Gastroesophageal sphincter (tissue), 4 donors: ENCODE data around the gene SDC3. TPM values are rescaled to one million over a fixed set of nuclear protein-coding genes. Genes with fewer than 3 reads are reported as not detected.

Source experiments
- ATAC-seq: fragments of 150-250 bp; one replicate; pipeline ENCODE4 v1.9.1; 2016; ENCODE audit warnings: mild to moderate bottlenecking, moderate library complexity
- H3K27ac ChIP-seq, 4 donors: fragments of 200-600 bp; sonication (generic) in 3 of 4; 1 replicate in 3 of 4; 2 replicates in 1 of 4; pipeline ENCODE4 v1.5.1; 2016 to 2019
- H3K27me3 ChIP-seq: fragments of 200-600 bp; sonication (generic); one replicate; pipeline ENCODE4 v1.5.1; 2019
- H3K36me3 ChIP-seq, 2 donors: fragments of 200-600 bp; sonication (generic); one replicate each; pipeline ENCODE4 v1.5.1; 2019; ENCODE audit warnings: control low read depth in 1 of 2
- H3K4me1 ChIP-seq, 3 donors: fragments of 200-600 bp; sonication (generic); 1 replicate in 2 of 3; 2 replicates in 1 of 3; pipeline ENCODE4 v1.5.1; 2016 to 2019; ENCODE audit warnings: control low read depth in 2 of 3
- H3K4me3 ChIP-seq, 2 donors: fragments of 200-600 bp; sonication (generic); one replicate each; pipeline ENCODE4 v1.5.1; 2019; ENCODE audit warnings: mild to moderate bottlenecking in 1 of 2, moderate library complexity in 1 of 2
- H3K9me3 ChIP-seq, 3 donors: fragments of 200-600 bp; sonication (generic); one replicate each; pipeline ENCODE4 v1.5.1; 2017 to 2019; ENCODE audit warnings: control low read depth in 2 of 3
- EP300 ChIP-seq: sonication (generic); formaldehyde crosslinking; IDR thresholded peaks from one replicate; pipeline ENCODE4 v1.6.1; 2017; ENCODE audit warnings: antibody characterized with exemption, mild to moderate bottlenecking
- POLR2A ChIP-seq, 2 donors: fragments of 450-650 bp; IDR thresholded peaks; one replicate each; pipeline ENCODE4 v1.6.1; 2017; ENCODE audit warnings: antibody characterized with exemption in 2 of 2, mild to moderate bottlenecking in 2 of 2, moderate library complexity in 1 of 2
- POLR2AphosphoS5 ChIP-seq: sonication (generic); formaldehyde crosslinking; IDR thresholded peaks from one replicate; pipeline ENCODE4 v1.6.1; 2017; ENCODE audit warnings: antibody characterized with exemption
- WGBS, 2 donors: methylation state at CpG; one replicate each; pipeline ENCODE4 v1.1.5; 2018; ENCODE audit warnings: low coverage in 1 of 2; 5-methylcytosine and 5-hydroxymethylcytosine counted together
- total RNA-seq, 4 donors: library from RNA; depleted of rRNA; stranded (reverse); fragments of >200 nt; gene quantifications; one replicate each; pipeline ENCODE4 v1.1.0, GENCODE V29; 2016
- TF ChIP-seq, protein P1 (sequence below), 4 experiments: fragments of 200-600 bp in 2 of 4; fragments of 450-650 bp in 2 of 4; sonication (generic) in 1 of 4; IDR thresholded peaks; one replicate each; pipeline ENCODE4 v1.5.1; 2017 to 2019; ENCODE audit warnings: antibody characterized with exemption in 4 of 4, mild to moderate bottlenecking in 2 of 4, moderate library complexity in 2 of 4

The SDC3 gene
- total RNA-seq, 4 donors from 2014 or later, result 45.1 to 112 (median 52.6) TPM

- Histone ChIP-seq H3K4me1 (peaks cover 9 to 95% (median 60%) of the 10 kb centered on the region in 3 donors), H3K4me3 (no peak overlapping the region), H3K9me3 (no peaks in the 10 kb centered on the region), H3K27me3 (no peaks in the 10 kb centered on the region), H3K27ac (peak overlapping the region in 3 of 4 donors; percentile 71 to 93 (median 89)), H3K36me3 (no peaks in the 10 kb centered on the region)
- ATAC-seq, result no peak
- TF ChIP-seq EP300 (no peak), POLR2AphosphoS5 (no peak), POLR2A (IDR thresholded peaks at IDR 0.05) (no peak)
- TF ChIP-seq, protein P1, sequence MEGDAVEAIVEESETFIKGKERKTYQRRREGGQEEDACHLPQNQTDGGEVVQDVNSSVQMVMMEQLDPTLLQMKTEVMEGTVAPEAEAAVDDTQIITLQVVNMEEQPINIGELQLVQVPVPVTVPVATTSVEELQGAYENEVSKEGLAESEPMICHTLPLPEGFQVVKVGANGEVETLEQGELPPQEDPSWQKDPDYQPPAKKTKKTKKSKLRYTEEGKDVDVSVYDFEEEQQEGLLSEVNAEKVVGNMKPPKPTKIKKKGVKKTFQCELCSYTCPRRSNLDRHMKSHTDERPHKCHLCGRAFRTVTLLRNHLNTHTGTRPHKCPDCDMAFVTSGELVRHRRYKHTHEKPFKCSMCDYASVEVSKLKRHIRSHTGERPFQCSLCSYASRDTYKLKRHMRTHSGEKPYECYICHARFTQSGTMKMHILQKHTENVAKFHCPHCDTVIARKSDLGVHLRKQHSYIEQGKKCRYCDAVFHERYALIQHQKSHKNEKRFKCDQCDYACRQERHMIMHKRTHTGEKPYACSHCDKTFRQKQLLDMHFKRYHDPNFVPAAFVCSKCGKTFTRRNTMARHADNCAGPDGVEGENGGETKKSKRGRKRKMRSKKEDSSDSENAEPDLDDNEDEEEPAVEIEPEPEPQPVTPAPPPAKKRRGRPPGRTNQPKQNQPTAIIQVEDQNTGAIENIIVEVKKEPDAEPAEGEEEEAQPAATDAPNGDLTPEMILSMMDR (IDR thresholded peaks at IDR 0.05), result no peak
- WGBS, 2 donors, result 50% methylated on average over 2 of the region's 18 CpGs; no CpG with 5 or more reads in 1 of the 2 donors
Observed at GRCh38 chr1:30883389-30884172, 25.0 kb downstream of the SDC3 start.

DNA sequence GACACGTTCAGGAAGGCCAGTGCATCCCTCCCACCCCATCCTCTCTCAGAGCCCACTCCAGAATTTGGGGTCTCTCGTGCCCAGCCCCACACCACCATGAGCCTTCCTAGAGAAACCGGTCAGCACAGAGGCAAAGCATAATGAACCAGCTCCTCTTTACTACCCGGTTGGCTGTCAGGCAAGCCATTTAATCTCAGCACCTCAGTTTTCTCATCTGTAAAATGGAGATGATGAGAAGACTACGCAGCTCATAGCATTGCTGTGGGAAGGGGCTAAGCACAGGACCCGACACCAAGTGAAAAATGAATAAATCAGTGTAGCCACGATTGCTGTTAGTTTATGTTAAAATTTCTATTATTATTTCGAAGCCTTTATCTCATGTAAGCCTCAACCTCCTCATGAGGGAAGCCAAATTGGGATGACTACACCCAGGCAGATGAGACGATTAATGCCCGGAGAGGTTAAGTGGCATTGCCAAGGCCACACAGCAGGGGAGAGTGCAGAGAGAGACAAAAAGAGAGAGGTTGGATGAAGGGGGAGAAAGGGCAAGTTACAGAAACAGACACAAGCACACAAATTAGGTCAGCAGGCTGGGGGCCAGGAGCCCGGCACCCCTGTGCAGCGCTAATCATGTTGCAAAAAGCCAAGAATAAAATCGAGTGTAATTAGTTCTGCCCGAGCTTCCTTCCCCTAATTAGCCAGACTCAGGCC lies 25.7 kb downstream of the SDC3 start:
- TF ChIP-seq, protein P1 (IDR thresholded peaks at IDR 0.05), result no peak
- TF ChIP-seq EP300 (no peak), POLR2AphosphoS5 (no peak), POLR2A (IDR thresholded peaks at IDR 0.05) (no peak)
- H3K4me3 ChIP-seq, result no peak overlapping the region
- no peaks in the 10 kb centered on the region for H3K27me3 ChIP-seq
- ATAC-seq, result no peak
- 27 to 51% methylated on average over 9 to 12 of the region's 14 CpGs for WGBS, 2 donors
- peaks cover 8 to 95% (median 60%) of the 10 kb centered on the region in 3 donors for H3K4me1 ChIP-seq
- no peaks in the 10 kb centered on the region for H3K9me3 ChIP-seq
- H3K36me3 ChIP-seq, result no peaks in the 10 kb centered on the region
- H3K27ac ChIP-seq, result peak overlapping the region in 3 of 4 donors; percentile 84 to 93 (median 84)

- no peak for ATAC-seq
- peaks cover 0 to 95% (median 57%) of the 10 kb centered on the region in 3 donors for H3K4me1 ChIP-seq
Observed at GRCh38 chr1:30881319-30882181, 27.0 kb downstream of the SDC3 start.

GRCh38 chr1:30880678-30881318 lies 27.8 kb downstream of the SDC3 start:
- no peak for ATAC-seq
- Histone ChIP-seq H3K36me3 (peaks cover 0 to 11% of the 10 kb centered on the region in 2 donors), H3K4me3 (no peak overlapping the region), H3K9me3 (no peaks in the 10 kb centered on the region), H3K4me1 (peaks cover 0 to 94% (median 52%) of the 10 kb centered on the region in 3 donors), H3K27me3 (no peaks in the 10 kb centered on the region), H3K27ac (peak overlapping the region in 3 of 4 donors; percentile 80 to 84 (median 84))
- 46 to 61% methylated on average over 9 to 10 of the region's 11 CpGs for WGBS, 2 donors
- no peak for TF ChIP-seq EP300
- TF ChIP-seq POLR2AphosphoS5, result no peak

More at GRCh38 chr1:30881319-30882181, 27.0 kb downstream of the SDC3 start:
- Histone ChIP-seq H3K4me3 (no peak overlapping the region), H3K36me3 (peaks cover 0 to 3% of the 10 kb centered on the region in 2 donors), H3K27ac (peak overlapping the region in 3 of 4 donors; percentile 80 to 84 (median 84)), H3K27me3 (no peaks in the 10 kb centered on the region), H3K9me3 (no peaks in the 10 kb centered on the region)
- TF ChIP-seq POLR2AphosphoS5 (no peak), EP300 (no peak), POLR2A (IDR thresholded peaks at IDR 0.05) (no peak)
- TF ChIP-seq, protein P1 (IDR thresholded peaks at IDR 0.05), result no peak
- WGBS, 2 donors, result 75% methylated on average over 10 of the region's 25 CpGs; no CpG with 5 or more reads in 1 of the 2 donors
